DOHH2 (cell line): ENCODE data around the gene ENOX1.

ENCODE experiments used
- H3F3A ChIP-seq: fragments of 200-600 bp; sonication (generic), shearing (Covaris generic); 2 replicates; pipeline ENCODE4 v1.6.0; 2016; ENCODE audit warnings: antibody characterized with exemption, mild to moderate bottlenecking; ENCODE audit not compliant: control insufficient read depth, insufficient read depth
- H3K27ac ChIP-seq: fragments of 200-600 bp; sonication (generic); 2 replicates; pipeline ENCODE4 v1.5.1; 2014; ENCODE audit warnings: low read depth, mild to moderate bottlenecking, low read length, moderate library complexity
- H3K27me3 ChIP-seq: fragments of 200-600 bp; sonication (generic); 2 replicates; pipeline ENCODE4 v1.6.1; 2014; ENCODE audit warnings: mild to moderate bottlenecking, low read length, mixed read lengths; ENCODE audit not compliant: control insufficient read depth
- H3K36me3 ChIP-seq: fragments of 200-600 bp; sonication (generic); 2 replicates; pipeline ENCODE4 v1.6.1; 2014; ENCODE audit warnings: mild to moderate bottlenecking, low read length, moderate library complexity, mixed read lengths; ENCODE audit not compliant: control insufficient read depth
- H3K4me1 ChIP-seq: fragments of 200-600 bp; sonication (generic); 2 replicates; pipeline ENCODE4 v1.6.1; 2014; ENCODE audit warnings: mild to moderate bottlenecking, low read length, mixed read lengths; ENCODE audit not compliant: control insufficient read depth
- H3K4me2 ChIP-seq: fragments of 200-600 bp; sonication (generic); 2 replicates; pipeline ENCODE4 v1.6.0; 2014; ENCODE audit warnings: mild to moderate bottlenecking, low read length, moderate library complexity
- H3K4me3 ChIP-seq: fragments of 200-600 bp; sonication (generic); 2 replicates; pipeline ENCODE4 v1.5.1; 2014; ENCODE audit warnings: mild to moderate bottlenecking, low read length, mixed read lengths
- H3K79me2 ChIP-seq: fragments of 200-600 bp; sonication (generic); 2 replicates; pipeline ENCODE4 v1.6.1; 2014; ENCODE audit warnings: mild to moderate bottlenecking, low read length, mixed read lengths; ENCODE audit not compliant: control insufficient read depth
- H3K9me2 ChIP-seq: fragments of 200-600 bp; sonication (generic); replicated peaks from 2 replicates; pipeline ENCODE4 v1.6.1; 2014; ENCODE audit warnings: mild to moderate bottlenecking, low read length, mixed read lengths; ENCODE audit not compliant: control insufficient read depth
- H3K9me3 ChIP-seq: fragments of 200-600 bp; sonication (generic); 2 replicates; pipeline ENCODE4 v1.6.1; 2014; ENCODE audit warnings: antibody characterized with exemption, low read length, mixed read lengths; ENCODE audit not compliant: control insufficient read depth, insufficient read depth
- H4K20me1 ChIP-seq: fragments of 200-600 bp; sonication (generic); 2 replicates; pipeline ENCODE4 v1.6.0; 2014; ENCODE audit warnings: low read depth, mild to moderate bottlenecking, antibody characterized with exemption, low read length, moderate library complexity; ENCODE audit not compliant: control insufficient read depth, insufficient read depth
- CTCF ChIP-seq: fragments of 200-600 bp; sonication (generic); IDR thresholded peaks from one replicate; pipeline ENCODE4 v1.5.1; 2014; ENCODE audit warnings: antibody characterized with exemption, mild to moderate bottlenecking, low read depth, low read length; ENCODE audit not compliant: poor library complexity, severe bottlenecking
- EZH2phosphoT487 ChIP-seq: fragments of 200-600 bp; sonication (generic); IDR thresholded peaks from 2 replicates; pipeline ENCODE4 v1.6.1; 2017; ENCODE audit warnings: borderline replicate concordance, mild to moderate bottlenecking, antibody characterized with exemption, low read length, moderate library complexity, mixed read lengths

The ENOX1 gene

DNA sequence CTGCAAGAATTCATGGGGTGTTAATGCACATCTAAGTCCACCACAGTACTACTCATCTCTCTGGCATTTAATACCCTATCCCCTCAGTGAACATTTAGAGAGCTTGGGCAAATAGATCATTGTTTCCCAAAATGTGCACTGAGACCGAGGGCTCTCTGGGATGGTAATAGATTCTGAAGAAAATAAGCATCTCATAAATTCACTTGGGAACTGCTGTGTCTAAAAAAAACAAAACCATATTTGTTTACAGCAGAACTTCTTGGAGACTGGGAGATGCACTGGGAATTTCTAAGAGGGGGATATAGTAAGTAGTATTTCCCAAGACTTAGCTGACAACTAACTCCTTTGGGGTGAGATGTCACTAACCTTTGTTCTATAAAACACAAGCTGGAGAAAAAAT, 58.4 kb downstream of the ENOX1 start:
- no peaks in the 10 kb centered on the region for H3K9me3 ChIP-seq
- H3K4me3 ChIP-seq, result no peak overlapping the region
- H3K4me1 ChIP-seq, result no peaks in the 10 kb centered on the region
- no peak overlapping the region for H3K27ac ChIP-seq
- no peaks in the 10 kb centered on the region for H3F3A ChIP-seq
- TF ChIP-seq CTCF (no peak), EZH2phosphoT487 (no peak)
- H4K20me1 ChIP-seq, result no peaks in the 10 kb centered on the region
- peaks cover 5% of the 10 kb centered on the region; the same call in 1 of the 2 replicates for H3K27me3 ChIP-seq
- H3K4me2 ChIP-seq, result no peak overlapping the region
- no peaks in the 10 kb centered on the region for H3K79me2 ChIP-seq
- H3K9me2 ChIP-seq, result no peaks in the 10 kb centered on the region
- no peaks in the 10 kb centered on the region for H3K36me3 ChIP-seq

DNA sequence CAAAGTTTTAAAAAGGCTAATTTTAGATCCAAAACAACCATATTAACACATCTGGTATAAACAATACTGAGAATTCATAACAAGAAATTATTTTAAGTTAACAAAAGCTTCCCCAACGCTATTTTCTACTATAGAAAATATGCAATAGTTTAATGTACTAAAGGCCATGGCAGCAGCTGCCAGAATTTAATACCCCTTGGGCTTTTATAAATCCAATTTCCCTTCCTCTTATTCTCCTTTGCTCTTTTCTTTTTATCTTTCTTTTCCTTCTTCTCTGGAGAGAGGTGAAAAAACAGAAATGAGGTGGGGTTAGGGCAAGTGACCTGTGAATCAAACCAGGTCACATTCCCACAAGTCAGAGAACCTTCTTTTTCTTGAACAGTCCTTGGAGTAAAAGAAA, 58.9 kb downstream of the ENOX1 start:
- H3K9me3 ChIP-seq, result no peaks in the 10 kb centered on the region
- H3K4me1 ChIP-seq, result no peaks in the 10 kb centered on the region
- TF ChIP-seq CTCF (no peak), EZH2phosphoT487 (no peak)
- H3K4me3 ChIP-seq, result no peak overlapping the region
- H3K27me3 ChIP-seq, result peaks cover 5% of the 10 kb centered on the region; the same call in 1 of the 2 replicates
- no peak overlapping the region for H3K27ac ChIP-seq
- H4K20me1 ChIP-seq, result no peaks in the 10 kb centered on the region
- H3K36me3 ChIP-seq, result no peaks in the 10 kb centered on the region
- no peak overlapping the region for H3K4me2 ChIP-seq
- no peaks in the 10 kb centered on the region for H3K9me2 ChIP-seq
- no peaks in the 10 kb centered on the region for H3F3A ChIP-seq
- no peaks in the 10 kb centered on the region for H3K79me2 ChIP-seq

DNA sequence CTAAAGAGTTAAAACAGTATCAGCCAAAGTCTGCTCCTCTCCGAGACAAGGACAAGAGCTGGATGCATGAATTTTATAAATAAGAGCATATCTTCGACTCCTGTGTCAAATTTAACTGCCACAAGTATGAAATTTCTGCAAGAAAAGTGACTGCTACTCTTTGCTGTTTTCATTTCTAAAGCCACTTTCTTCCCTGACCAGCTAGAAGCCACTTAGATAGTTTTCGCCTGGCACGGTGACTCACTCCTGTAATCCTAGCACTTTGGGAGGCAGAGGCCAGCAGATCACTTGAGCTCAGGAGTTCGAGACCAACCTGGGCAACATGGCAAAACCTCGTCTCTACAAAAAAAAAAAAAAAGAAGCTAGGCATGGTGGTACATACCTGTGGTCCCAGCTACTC, 61.3 kb downstream of the ENOX1 start:
- H3K27ac ChIP-seq, result no peak overlapping the region
- no peaks in the 10 kb centered on the region for H3K36me3 ChIP-seq
- no peaks in the 10 kb centered on the region for H3K9me3 ChIP-seq
- H3K4me3 ChIP-seq, result no peak overlapping the region
- no peaks in the 10 kb centered on the region for H3K4me1 ChIP-seq
- H4K20me1 ChIP-seq, result no peaks in the 10 kb centered on the region
- no peaks in the 10 kb centered on the region for H3K9me2 ChIP-seq
- H3K79me2 ChIP-seq, result no peaks in the 10 kb centered on the region
- H3K4me2 ChIP-seq, result no peak overlapping the region
- H3F3A ChIP-seq, result no peaks in the 10 kb centered on the region
- H3K27me3 ChIP-seq, result peaks cover 3% of the 10 kb centered on the region; the same call in 1 of the 2 replicates
- TF ChIP-seq EZH2phosphoT487 (no peak), CTCF (no peak)
